Gastrocnemius medialis (tissue), 4 donors: ENCODE results near the gene CBL.

Source experiments
- POLR2A ChIP-seq, 2 donors: fragments of 450-650 bp; IDR thresholded peaks; one replicate each; pipeline ENCODE4 v1.6.1; 2017; ENCODE audit warnings: antibody characterized with exemption in 2 of 2, mild to moderate bottlenecking in 2 of 2, moderate library complexity in 2 of 2
- TF ChIP-seq, protein P1 (sequence below), 5 experiments: fragments of 450-650 bp in 3 of 5; fragments of 200-600 bp in 2 of 5; sonication (generic) in 2 of 5; IDR thresholded peaks in 4 of 5; conservative IDR thresholded peaks in 1 of 5; 1 replicate in 4 of 5; 2 replicates in 1 of 5; pipeline ENCODE4 v1.5.1; 2016 to 2019; ENCODE audit warnings: antibody characterized with exemption in 5 of 5, mild to moderate bottlenecking in 3 of 5, moderate library complexity in 3 of 5

DNA sequence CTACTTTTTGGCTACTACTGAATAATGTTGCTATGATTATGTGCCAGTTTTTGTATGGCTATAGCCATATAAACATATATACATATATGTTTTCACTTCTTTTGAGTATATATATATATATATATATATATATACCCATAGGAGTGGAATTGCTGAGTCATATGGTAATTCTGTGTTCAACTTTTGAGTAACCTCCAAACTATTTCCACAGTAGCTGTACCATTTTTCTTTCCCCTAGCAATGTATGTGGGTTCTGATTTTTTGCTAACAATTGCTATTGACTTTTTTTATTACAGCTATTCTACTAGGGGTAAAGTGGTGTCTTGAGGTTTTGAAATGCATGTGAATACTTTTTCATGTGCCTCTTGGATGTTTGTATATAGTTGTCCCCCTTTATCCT, 30.4 kb downstream of the CBL start:
- TF ChIP-seq, protein P1, sequence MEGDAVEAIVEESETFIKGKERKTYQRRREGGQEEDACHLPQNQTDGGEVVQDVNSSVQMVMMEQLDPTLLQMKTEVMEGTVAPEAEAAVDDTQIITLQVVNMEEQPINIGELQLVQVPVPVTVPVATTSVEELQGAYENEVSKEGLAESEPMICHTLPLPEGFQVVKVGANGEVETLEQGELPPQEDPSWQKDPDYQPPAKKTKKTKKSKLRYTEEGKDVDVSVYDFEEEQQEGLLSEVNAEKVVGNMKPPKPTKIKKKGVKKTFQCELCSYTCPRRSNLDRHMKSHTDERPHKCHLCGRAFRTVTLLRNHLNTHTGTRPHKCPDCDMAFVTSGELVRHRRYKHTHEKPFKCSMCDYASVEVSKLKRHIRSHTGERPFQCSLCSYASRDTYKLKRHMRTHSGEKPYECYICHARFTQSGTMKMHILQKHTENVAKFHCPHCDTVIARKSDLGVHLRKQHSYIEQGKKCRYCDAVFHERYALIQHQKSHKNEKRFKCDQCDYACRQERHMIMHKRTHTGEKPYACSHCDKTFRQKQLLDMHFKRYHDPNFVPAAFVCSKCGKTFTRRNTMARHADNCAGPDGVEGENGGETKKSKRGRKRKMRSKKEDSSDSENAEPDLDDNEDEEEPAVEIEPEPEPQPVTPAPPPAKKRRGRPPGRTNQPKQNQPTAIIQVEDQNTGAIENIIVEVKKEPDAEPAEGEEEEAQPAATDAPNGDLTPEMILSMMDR (IDR thresholded peaks at IDR 0.05 in 4 of 5, conservative IDR thresholded peaks at IDR 0.05 in 1 of 5): no peak
- no peak for TF ChIP-seq POLR2A (IDR thresholded peaks at IDR 0.05)
